Amniotic epithelial cell (primary cell): ENCODE measurements around the gene PPP1R7.

ENCODE experiments used
- DNase-seq: peaks from one replicate; pipeline ENCODE4 v3.0.0-alpha.2; 2010; ENCODE audit warnings: low read depth

PPP1R7 gene

GRCh38 chr2:241168366-241168765 lies 18.1 kb downstream of the PPP1R7 start:
- DNase-seq = no peak

- no peak for DNase-seq
Measured at GRCh38 chr2:241173557-241173956, 23.3 kb downstream of the PPP1R7 start.

GRCh38 chr2:241177526-241178334 lies 27.5 kb downstream of the PPP1R7 start:
- DNase-seq = no peak

GRCh38 chr2:241178961-241179360 lies 28.7 kb downstream of the PPP1R7 start:
- DNase-seq = no peak

DNA sequence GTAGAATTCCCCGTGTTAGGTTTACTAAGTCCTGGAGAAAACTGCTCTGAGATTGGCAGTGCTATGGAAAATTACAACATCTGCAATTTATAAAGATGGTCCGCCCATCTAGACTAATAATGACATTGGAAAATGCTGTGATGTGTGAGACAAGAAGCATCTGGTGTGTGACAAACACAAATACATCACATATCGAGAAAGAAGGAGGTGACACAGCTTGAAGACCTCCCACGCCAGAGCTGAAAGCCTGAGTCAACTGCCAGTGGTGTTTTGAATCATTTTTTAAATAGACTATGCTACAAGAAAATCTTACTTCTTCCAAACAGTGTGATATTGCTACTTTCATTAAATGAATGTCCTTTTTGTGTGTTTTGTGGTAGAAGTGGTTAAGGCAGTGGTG lies 29.6 kb downstream of the PPP1R7 start:
- DNase-seq = no peak

- DNase-seq = no peak
Measured at GRCh38 chr2:241180495-241180894, 30.2 kb downstream of the PPP1R7 start.

- DNase-seq = no peak
Measured at GRCh38 chr2:241182126-241182525, 31.9 kb downstream of the PPP1R7 start.

DNA sequence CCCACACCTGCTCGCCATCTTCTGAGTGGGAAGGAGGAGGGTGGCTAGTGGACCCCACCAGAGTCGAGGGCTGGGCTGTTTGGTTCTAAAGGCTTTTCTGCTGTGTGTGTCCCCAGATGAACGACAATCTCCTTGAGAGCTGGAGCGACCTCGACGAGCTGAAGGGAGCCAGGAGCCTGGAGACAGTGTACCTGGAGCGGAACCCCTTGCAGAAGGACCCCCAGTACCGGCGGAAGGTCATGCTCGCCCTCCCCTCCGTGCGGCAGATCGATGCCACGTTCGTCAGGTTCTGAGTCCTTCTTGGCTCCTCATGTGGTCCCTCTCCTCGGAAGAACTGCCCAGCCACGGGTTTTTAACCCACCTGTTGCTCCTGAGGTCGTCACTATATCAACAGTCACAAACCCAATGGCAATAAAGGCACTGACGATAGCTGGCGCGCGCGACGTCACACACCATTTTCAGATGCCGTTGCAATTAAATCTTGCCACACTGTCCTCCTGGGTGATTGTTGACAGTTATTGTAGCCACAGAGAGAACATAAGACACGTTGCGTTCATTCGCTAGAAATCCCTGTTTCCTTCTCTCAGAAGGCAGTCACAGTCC lies 32.4 kb downstream of the PPP1R7 start:
- DNase-seq = no peak

GRCh38 chr2:241183221-241183620 lies 33.0 kb downstream of the PPP1R7 start:
- no peak for DNase-seq

- DNase-seq = no peak
Measured at GRCh38 chr2:241184901-241185300, 34.6 kb downstream of the PPP1R7 start.

DNA sequence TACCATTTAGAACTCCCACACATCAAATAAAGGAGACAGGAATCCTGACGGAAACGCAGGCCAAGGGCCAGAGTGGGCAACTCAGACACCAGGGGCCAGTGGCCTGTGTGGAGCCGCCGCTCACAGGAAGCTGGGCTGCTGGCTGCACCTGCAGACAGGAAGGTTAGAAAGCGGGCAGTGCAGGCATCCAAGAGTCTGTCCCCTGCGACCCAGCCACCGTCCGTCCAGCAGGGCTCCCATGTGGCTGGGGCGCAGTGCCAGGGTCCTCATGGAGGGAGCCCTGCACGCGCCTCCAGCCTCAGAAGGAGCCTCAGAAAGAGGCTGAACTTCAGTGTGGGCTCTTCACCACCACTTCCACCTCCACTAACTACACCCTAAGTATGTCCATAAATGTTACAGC lies 35.7 kb downstream of the PPP1R7 start:
- DNase-seq = no peak

DNA sequence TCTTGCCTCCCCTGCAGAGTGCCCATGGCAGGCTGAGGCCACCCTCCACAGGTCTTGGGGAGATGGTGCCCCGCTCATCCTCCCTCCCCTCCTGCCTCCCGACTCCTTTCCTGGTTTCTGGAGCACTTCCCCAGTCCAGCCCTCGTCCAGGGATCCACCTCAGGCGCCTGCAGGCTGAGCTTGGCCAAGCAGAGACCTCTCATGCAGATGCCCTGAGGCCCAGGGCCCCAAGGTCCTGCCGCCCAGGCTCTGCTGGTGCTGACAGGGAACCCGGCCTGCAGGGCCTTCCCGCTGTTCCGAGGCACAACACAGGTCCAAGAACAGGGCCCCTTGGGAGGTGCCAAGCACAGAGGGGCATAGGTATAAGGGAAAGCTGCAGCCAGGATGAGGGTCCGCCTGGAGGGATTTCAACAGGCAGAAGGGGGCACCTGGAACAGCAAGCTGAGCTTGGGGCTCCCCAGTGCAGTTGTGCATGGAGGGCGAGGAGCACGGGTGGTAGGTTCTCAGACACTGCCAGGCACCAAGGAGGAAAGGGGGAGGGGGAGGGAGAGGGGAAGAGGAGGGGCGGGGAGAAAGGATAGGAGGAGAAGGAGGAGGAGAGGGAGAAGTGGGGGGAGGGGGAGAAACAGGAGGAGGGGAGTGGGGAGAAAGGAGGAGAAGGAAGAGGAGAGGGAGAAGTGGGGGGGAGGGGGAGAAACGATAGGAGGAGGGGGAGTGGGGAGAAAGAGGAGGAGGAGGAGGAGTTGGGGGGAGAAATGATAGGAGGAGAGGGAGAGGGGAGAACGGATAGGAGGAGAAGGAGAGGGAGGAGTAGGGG lies 37.0 kb downstream of the PPP1R7 start:
- no peak for DNase-seq

GRCh38 chr2:241187918-241188234 lies 37.6 kb downstream of the PPP1R7 start:
- no peak for DNase-seq

DNA sequence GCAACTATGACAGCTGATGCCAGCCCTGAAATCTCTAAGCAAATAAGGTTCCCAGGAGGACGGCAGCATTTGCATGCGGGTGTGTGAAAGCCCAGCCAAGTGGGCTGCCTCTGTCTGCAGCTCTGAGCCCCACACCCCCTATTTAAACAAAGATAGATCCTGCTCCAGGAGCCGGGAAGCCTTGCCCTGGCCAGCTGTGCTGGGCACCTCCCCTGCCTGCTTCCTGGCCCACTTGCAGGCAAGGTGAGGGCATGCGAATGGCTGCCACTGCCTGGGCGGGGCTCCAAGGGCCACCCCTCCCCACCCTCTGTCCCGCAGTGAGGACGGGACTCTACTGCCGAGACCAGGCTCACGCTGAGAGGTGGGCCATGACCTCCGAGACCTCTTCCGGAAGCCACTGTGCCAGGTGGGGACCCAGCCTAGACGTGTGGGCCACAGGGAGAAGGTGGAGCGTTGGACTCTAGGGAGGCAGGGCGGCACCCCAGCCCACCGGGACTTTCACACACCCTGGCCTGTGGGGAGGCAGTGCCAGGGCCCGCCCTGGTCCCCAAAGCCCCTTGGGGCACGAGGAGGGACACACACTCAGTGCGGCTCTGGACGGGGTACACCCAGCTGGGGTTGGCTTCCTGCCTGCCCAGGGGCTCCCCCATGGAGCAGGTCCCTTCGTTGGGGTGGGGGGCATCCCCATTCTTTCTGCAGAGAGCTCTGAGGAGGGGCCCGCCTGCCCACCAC lies 38.3 kb downstream of the PPP1R7 start, which contains the start of gene ANO7:
TSS of gene ANO7 (plus strand) at position 317 of the 732 bp plus-strand sequence. CDS start 1,387 bp downstream, outside the sequence.
- DNase-seq = no peak

GRCh38 chr2:241189093-241189855 lies 39.0 kb downstream of the PPP1R7 start:
- no peak for DNase-seq

DNA sequence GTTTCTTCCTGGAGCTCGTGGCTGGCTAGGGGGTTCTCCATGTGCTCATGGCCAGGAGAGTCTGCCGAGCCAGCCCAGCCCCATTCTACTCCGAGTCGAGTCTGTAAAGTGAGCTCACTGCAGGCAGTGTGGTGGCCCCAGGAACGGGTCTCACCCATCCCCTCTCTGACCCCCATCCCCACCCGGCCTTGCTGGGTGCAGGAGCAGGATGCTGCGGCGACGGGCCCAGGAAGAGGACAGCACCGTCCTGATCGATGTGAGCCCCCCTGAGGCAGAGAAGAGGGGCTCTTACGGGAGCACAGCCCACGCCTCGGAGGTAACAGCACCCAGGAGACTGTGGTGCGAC lies 39.6 kb downstream of the PPP1R7 start:
- DNase-seq = no peak

- DNase-seq = no peak
Measured at GRCh38 chr2:241190291-241190981, 40.2 kb downstream of the PPP1R7 start.

DNA sequence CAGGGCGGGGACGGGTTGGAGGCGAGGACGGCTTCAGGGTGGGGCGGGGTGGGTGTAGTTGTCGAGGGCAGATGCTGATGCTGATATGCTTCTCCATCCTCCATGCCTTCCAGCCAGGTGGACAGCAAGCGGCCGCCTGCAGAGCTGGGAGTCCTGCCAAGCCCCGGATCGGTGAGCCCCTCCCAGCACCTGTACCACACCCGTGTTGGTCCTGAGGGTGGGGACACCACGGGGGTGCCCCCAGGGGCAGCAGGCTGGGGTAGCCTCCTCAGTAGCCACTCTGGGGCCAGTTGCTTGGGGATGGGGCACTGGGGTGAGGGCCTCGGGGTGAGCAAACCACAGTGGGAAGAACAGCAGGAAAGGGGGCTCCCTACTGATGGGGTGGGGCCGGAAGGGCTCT lies 40.8 kb downstream of the PPP1R7 start:
- DNase-seq = no peak

- no peak for DNase-seq
Measured at GRCh38 chr2:241193271-241193670, 43.0 kb downstream of the PPP1R7 start.

GRCh38 chr2:241194811-241195210 lies 44.5 kb downstream of the PPP1R7 start:
- no peak for DNase-seq
